COLO668 (cell line): ENCODE data around the gene RIPOR3.

Experiments
- DNase-seq: peaks from one replicate; lab custom pipeline; 2025; ENCODE audit not compliant: unreplicated experiment; lab: John Stamatoyannopoulos, UW

The RIPOR3 gene, protein sequence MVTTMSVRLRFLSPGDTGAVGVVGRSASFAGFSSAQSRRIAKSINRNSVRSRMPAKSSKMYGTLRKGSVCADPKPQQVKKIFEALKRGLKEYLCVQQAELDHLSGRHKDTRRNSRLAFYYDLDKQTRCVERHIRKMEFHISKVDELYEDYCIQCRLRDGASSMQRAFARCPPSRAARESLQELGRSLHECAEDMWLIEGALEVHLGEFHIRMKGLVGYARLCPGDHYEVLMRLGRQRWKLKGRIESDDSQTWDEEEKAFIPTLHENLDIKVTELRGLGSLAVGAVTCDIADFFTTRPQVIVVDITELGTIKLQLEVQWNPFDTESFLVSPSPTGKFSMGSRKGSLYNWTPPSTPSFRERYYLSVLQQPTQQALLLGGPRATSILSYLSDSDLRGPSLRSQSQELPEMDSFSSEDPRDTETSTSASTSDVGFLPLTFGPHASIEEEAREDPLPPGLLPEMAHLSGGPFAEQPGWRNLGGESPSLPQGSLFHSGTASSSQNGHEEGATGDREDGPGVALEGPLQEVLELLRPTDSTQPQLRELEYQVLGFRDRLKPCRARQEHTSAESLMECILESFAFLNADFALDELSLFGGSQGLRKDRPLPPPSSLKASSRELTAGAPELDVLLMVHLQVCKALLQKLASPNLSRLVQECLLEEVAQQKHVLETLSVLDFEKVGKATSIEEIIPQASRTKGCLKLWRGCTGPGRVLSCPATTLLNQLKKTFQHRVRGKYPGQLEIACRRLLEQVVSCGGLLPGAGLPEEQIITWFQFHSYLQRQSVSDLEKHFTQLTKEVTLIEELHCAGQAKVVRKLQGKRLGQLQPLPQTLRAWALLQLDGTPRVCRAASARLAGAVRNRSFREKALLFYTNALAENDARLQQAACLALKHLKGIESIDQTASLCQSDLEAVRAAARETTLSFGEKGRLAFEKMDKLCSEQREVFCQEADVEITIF

DNA sequence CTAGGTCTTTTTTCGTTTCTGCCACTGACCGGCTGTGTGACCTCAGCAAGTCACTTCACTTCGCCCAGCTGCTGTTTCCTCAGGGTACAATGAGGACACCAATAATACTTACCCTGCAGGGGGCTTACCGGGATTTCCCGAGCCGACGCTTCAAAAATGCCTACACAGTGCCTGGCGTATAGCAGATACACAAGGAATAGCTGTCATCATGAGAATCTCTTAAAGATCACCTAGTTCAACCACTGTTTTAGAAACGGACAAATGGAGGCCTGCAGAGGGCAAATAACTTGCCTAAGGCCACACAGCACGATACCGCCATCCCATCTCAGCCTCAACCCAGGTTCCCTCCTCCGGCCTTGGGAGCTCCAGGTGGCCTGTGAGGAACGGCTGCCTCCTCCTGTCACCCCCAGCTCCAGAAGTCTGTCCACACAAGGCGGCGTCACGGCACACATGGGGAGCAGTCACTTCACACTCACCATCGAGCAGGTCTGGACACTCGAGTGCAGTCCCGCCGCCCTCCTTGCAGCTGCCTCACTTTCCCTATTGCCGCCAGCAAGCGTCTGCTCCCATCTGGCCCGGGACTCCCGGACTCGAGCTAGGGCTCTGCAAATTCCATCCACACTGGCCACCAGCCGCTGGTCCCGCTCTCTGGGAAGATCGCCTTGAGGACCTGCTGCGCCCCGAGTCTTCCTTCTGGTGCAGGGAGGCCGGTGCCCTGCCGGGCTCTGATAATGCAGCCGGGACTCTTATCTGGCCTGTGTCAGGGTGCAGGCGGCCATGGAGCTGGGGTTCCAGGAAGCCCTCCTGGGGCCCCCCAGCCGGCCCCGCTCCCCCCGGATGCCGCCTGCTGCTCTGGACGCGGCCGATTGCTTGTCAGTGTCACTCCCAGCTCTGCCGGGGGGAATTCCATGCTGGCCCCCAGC is at the start of gene RIPOR3:
RIPOR3 (minus strand) TSS at position 893 of the 923 bp plus-strand sequence; CDS start at position 479, 414 bp downstream.
- no peak for DNase-seq

DNA sequence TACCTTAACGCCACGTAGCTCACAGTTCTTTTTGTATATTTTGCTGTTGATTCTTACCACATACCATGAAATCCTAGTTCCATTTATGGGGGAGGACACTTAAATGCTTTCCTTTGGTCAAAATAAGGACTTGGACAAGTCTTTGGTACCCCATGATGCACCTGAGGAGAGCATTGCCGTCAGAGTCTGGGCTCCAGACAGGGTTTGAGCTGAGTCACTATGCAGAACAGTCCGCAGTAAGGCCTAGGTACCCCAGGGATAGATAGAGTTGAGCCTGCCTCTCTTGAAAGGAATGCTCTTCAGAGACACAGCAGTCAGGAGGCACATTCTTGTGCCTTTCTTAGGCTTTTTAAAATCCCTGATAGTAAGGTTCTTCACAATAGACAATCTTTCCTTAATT is 46.0 kb upstream of the RIPOR3 start:
- DNase-seq, result no peak

DNA sequence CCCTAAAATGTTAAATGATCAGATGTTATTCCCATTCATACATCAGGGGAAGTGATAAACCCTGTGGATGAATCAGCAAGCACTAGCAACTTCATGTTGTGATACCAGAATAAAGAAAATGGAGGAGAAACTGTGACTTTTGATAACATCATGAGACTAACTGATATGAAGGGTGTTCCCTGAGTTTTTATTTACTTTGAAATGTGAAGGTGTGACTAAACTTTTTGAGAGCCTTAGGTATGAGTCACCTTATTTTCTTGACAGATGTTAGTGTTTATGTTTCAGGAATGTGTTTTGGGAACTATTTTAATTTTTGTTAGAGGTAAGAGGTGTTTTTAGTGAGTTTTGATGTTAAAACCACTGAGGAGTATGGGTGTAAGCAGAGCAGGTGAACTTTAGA is 44.5 kb upstream of the RIPOR3 start:
- no peak for DNase-seq

DNA sequence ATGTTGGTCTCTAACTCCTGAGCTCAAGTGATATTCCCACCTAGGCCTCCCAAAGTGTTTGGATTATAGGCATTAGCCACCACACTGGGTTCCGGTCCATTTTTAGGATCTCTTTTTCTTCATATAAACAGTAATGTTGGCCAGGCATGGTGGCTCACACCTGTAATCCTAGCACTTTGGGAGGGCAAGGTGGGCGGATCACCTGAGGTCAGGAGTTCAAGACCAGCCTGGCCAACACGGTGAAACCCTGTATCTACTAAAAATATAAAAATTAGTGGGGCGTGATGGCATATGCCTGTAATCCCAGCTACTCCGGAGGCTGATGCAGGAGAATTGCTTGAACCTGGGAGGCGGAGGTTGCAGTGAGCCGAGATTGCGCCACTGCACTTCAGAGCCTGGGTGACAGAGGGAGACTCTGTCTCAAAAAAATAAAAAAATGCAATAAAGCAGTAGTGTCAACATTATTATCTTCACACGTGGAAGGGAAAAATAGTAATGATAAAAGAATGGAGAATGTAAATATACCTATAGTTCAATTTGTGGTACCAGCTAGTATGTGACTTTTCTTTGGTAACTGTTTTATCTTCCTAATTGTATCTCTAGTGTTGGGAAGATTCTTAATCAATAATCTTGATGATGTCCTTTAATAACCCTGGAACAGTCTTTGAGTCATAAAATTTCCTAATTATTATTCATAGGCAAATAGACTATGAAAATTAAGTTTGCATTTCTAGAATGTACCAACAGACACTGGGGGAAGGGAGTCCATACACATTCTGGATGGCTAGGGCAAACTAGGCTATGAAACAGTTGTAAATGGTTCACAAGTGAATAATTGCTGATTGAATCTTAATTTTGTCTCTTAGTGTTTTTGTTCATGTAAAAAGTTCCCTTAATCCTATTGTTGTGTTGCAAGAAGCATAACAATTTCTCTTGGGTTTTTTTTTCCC is 43.7 kb upstream of the RIPOR3 start:
- no peak for DNase-seq

DNA sequence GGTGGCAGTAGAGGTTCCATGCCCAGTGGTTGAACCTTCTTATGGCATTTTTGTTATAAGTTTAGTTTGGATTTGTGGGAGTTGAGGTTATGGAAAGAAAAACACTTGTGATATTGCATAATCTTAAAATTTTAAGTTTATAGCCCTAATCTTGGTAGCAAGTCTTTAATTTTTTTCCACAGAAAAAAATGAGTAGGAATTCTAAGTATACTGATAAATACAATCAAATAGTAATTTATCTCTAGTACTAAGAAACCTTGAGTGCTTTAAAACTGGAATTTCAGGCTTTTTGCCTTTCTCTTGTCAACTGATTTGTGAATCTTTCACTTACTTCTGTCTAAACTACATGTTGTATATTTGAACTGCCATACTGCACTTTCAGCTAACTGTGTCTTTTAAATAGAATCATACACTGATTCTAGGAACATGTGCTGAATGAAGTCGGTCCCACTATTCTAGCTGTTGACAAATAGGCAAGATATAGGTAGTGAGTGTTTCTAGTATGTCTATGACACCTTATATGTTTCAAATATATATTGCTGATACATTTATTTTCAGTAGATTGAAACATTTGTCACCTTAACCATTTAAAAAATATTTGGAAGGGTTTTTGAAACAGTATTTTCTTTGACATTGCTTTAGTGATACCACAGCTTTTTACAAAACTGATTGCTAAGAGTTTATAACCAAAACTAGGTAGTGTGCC is 42.5 kb upstream of the RIPOR3 start:
- DNase-seq, result no peak

DNA sequence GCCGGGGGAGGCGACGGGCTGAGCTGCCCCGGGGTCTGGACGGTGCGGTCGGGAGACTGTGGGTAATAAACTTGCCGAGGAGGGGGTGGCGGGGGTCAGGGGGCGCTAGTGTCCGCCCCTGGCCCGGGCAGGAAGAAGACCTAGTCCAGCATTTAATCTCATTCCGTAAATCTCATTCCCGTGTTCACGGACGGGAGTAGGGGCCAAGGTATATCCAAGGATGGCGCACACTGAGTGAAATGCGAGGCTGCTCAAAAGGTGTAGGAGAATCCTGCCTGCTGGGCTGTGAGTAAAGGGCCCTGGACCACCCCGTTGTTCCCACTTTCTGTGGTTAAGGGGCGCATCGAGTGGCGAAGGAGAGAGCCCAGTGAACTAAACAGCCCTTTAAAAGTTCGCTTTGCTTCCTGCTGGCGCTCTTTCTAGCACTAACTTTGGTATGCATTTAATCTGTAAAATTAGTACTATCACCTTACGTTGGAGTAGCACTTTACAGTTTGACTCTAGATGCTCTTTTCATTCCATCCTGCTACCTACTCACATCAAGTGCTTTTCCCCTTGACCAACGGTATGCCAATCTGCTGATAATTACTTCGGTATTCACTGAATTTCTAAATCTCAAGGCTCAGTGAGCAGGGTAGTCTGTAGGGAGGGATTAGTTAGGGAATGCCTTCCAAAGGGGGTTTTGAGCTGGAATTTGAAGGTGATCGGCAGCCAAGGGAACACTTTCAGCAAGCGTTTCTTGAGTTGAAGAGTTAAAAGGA is 40.8 kb upstream of the RIPOR3 start:
- peak; percentile 52 for DNase-seq

DNA sequence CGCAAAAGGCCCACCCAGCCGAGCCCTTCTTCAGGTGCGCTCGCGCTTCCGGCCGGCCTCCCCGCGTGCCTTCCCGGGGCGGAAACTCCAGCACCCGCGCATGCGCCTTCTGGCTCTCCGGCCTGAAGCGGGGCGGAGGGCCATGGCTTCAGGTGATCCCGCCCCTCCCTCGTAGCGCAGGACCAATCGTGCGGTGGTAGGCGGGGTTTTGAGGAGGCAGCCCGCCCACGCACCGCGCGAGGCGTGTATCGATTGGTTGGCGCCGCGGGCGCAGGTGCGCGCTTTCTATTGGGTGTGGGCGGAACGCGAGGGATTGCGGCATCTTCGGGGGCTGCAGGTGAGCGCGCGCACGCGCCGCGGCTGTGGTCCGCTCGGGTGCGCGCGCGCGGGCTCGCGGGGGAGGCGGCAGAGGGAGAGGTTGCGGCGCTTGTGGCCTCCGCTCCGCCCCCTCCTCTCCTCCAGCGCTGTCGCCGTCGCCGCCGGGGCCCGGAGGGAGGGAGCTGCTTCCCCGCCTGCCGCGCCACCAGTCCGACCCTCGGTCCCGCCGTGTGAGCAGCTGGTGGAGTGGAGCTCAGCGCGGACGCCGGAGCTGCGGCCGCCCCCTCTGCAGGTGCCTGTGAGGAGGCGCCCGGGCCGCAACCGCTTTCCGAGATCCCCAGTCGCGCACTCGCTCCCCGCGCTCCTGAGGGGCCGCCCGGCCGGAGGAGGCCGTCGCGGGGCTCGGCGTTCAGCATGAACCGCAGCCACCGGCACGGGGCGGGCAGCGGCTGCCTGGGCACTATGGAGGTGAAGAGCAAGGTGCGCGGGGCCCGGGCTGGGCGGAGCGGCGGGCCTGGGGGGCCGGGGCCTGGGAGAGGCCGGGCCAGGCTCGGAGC is 40.0 kb upstream of the RIPOR3 start, which contains the start of gene PARD6B:
PARD6B (plus strand) TSS at position 526 of the 875 bp plus-strand sequence; CDS start at position 733, 207 bp downstream.
- DNase-seq, result peak; percentile 100

DNA sequence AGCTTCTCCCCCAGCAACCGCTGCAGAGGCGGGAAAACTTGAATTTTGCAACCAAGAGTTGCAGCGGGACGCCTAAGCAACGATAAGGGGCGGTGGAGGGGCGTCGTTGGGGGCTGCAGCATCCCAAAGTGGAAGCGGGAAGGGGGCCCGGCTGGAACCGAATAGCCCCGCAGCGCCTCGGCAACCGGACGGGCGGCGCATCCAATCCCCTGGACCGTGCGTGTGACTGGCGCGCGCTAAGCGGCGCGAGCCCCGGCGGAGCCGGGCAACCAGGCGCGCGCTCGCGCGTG is 39.4 kb upstream of the RIPOR3 start:
- no peak for DNase-seq

DNA sequence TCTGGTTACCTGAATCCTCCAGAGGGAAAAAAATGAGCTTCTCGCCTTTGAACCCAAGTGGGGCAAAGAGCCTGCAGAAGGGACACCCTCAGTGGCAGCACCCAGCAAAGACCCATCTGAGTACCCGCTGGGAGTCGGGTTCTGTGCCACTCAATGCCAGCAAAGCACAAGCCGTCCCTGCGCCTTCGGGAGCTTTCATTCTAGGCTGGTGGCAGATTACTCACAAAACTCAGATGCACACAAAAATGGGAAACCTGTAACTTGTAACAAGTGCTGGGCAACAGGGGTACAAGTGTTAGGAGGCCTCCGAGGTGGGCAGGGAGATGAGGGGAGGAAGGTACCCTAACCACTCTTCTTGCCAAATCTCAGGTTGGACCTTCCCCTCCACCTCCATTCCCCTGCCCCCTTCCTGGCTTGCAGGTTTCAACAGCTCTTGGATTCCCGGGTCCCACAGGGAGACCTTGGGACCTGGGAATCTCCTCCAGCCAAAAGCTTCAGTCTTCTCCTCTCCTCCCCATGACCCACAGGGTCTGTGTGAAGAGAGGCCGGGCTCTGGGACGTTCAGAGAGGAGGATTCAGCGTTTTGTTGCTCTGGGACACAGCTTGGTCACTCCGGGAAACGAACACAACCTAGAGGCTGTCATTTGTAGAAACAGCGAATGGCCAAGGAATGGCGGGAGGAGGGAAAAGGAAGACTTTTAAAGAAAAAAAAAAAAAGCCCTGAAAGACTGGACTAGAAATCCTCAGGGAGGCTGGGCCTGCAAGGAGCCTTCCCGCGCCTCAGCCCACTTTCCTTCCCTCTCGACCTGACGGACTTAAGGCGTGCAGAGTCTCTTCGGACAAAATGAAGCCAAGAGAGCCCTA is 38.8 kb upstream of the RIPOR3 start:
- no peak for DNase-seq

DNA sequence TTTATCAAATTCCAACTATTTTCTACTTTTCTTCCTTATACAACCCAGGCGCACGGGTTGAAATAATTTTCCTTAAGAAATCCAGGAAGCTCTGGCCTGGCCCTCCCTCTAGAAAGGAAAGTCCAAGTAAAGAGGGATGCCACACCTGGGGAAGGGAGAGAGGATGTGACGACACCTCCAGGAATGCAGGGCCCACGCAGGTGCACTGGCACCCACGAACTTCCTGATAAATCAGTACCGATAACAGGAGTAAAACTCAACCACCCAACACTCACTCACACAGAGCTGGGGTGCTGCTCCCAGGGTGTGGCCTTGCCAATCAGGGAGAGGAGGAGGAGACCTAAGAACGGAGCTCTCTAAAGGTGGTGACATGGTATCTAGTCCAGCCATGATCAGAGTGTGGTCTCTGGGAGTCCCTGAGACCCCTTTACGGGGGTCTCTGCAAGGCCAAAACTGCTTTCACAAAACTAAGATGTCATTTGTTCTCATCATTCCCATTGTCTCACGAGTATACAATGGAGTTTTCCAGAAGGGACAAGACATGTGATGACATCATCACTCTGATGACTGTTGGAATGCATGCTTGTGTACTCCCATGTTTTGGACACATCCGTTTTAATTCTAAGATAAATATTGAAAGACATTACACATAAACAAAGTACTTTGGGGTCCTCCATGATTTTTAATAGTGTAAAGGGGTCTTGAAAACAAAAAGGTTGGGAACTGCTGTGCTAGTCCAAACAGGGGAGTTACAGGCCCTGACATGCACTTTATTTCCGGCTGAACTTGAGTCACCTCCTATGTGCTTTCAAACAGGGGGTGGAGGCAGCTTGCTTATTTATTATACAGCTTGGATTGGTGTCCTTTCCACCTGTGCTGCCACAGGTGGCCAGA is 37.9 kb upstream of the RIPOR3 start:
- DNase-seq, result no peak

DNA sequence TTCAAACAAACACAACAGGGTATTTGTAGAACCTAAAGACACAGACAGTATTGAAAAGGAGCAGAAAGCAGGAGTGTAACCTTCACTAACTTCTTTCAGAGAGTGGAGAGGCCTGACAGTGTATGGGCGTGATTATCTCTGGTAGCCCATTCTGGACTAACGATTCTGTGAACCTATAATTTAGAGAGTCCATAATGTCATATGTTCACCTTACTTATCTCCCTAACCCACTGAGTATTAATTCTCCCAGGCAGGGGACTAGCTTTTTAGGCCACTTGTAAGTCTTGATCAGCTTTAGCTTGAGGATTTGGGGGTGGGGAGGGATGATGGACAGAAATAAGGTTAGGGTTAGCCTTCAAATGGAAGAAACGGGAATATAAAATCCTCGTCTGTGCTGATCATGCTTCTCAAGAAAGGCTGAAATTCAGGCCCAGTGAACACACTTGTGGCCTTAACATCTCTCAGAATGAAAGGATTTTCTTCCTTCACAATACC is 37.2 kb upstream of the RIPOR3 start:
- no peak for DNase-seq

DNA sequence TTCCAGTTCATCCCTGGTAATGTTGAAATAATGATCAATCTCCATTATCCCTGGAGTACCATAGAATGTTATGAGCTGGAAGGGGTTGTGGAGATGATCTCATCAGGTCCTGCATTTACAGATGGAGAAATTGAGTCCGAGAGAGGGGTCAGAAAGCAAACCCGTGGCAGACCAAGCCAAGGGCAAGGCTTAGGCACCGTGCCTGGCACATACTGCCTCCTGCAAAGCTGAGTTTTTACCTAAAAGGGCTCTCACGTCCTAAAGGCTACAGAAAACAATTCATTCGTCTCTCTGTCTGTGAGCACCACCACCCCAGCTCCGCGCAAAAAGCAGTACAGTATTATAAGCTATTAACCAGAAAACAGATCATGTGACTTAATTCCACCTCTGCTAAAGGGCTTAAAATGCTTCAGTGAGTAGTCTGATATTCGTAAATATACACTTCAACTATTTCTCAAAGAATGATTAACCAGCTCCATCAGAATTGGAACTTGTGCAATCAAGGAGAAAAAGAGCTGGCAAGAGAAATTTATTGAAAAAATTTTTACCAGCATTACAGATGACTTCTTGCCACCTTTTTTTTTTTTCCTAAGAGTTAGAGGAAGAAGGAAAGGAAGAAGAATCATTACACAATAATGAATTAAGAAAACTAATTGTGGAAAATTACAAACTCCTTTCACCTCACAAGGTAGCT is 36.6 kb upstream of the RIPOR3 start:
- no peak for DNase-seq

DNA sequence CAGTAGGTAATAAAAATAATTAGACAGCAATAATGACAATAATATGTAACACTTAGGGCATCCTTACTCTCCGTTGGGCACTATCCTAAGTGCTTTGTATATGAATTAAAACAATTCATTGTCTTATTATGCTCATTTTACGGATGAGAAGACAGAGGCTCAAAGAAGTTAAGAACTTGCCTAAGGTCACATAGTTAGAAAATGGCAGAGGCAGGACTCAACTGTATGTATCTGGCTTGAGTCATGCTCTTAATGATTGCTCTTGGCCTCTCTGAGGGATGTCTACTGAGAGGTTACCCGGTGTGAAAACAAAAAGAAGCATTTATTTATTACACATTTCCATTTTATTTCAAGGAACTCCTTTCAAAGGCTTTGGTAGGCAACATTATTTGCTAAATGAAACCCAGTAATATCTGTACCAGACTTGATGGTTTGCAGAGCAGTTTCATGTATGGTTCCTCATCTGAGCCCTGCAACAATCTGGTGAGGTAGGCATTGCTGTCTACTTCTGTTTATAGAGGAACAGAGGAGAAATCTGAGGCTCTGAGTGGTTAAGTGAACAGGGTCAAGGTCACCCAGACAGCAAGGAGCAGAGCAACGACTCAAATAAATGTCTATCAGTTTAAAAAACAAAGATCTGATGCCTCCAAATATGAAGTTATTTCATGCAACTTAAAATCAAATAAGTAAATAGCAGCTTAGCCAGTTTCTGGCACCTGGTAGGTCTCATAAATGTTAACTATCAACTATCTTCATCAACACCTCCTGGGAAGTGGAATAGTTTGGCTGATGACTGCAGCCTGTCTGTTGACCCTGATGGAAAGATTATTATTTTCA is 35.8 kb upstream of the RIPOR3 start:
- DNase-seq, result no peak

DNA sequence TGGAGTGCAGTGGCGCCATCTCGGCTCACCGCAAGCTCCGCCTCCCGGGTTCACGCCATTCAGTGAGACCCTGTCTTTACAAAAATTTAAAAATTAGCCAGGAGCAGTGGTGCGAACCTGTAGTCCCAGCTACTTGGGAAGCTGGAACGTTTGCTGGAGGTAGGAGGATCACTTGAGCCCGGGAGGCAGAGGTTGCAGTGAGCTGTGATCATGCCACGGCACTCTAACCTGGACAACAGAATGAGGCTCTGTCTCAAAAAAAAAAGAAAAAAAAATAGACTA is 34.3 kb upstream of the RIPOR3 start:
- no peak for DNase-seq
